Nasal cavity respiratory epithelium epithelial cell of viscerocranial mucosa (primary cell): Measurements from ENCODE around the gene WDR72. TPM values are rescaled to one million over a fixed set of nuclear protein-coding genes. Genes with fewer than 3 reads are reported as not detected.

Source experiments
- total RNA-seq: library from RNA; depleted of rRNA; stranded (reverse); fragments of >200 nt; gene quantifications from 2 replicates; pipeline ENCODE4 v1.2.3, GENCODE V29; 2014

The WDR72 gene
- 0.07 and 1.7 TPM in 2 replicates for total RNA-seq

GRCh38 chr15:53759411-53759931 is at the start of gene WDR72:
TSS of gene WDR72 (minus strand) at chr15:53759663. CDS start at chr15:53733149, 26,514 bp downstream.

Other genes with a start within 250 kb of the WDR72 start
- under 0.01 TPM in 1 of 2 replicates, not detected in the other for gene UNC13C, start 218.8 kb upstream of the WDR72 start, total RNA-seq